CD4-positive, CD25-positive, alpha-beta regulatory T cell (primary cell): ENCODE results near the gene NSD1. TPM values are rescaled to one million over a fixed set of nuclear protein-coding genes. Genes with fewer than 3 reads are reported as not detected.

Source experiments
- ATAC-seq, 2 donors: fragments of 150-1000 bp; cut with Tn5 transposase; one replicate each; pipeline ENCODE4 v1.10.0; 2021; ENCODE audit warnings: low read depth in 2 of 2, moderate number of reproducible peaks in 2 of 2, moderate library complexity in 1 of 2
- DNase-seq, 3 donors: peaks; one replicate each; pipeline versions ENCODE4 v3.0.0 to v3.0.0-alpha.2; 2012 to 2022; ENCODE audit warnings: mixed read lengths in 1 of 3
- H3K27ac ChIP-seq: one replicate; pipeline ENCODE4 v1.7.0; 2013; ENCODE audit warnings: mild to moderate bottlenecking, low read length; ENCODE audit not compliant: insufficient read depth, poor library complexity, severe bottlenecking
- H3K27me3 ChIP-seq: one replicate; pipeline ENCODE4 v1.7.0; 2013; ENCODE audit warnings: low read length; ENCODE audit not compliant: control insufficient read depth, insufficient read depth
- H3K36me3 ChIP-seq: one replicate; pipeline ENCODE4 v1.7.0; 2013; ENCODE audit warnings: mild to moderate bottlenecking, low read length, moderate library complexity; ENCODE audit not compliant: control insufficient read depth, insufficient read depth
- H3K4me1 ChIP-seq: 2 replicates; pipeline ENCODE4 v1.7.0; 2013; ENCODE audit warnings: mild to moderate bottlenecking, low read length; ENCODE audit not compliant: insufficient read depth, control insufficient read depth, poor library complexity, severe bottlenecking
- H3K4me3 ChIP-seq: one replicate; pipeline ENCODE4 v1.7.0; 2013; ENCODE audit warnings: low read depth, mild to moderate bottlenecking, low read length, moderate library complexity
- H3K9me3 ChIP-seq, 2 experiments: 1 replicate in 1 of 2; 2 replicates in 1 of 2; pipeline ENCODE4 v1.7.0; 2013; ENCODE audit warnings: low read length in 2 of 2, mild to moderate bottlenecking in 1 of 2, moderate library complexity in 1 of 2; ENCODE audit not compliant: control insufficient read depth in 2 of 2
- H3K27ac Mint-ChIP-seq, 3 donors: one replicate each; pipeline ENCODE4 v1.8.0; 2020 to 2022; ENCODE audit warnings: mild to moderate bottlenecking in 3 of 3, mixed read lengths in 3 of 3, moderate library complexity in 2 of 3
- H3K27me3 Mint-ChIP-seq: one replicate; pipeline ENCODE4 v1.8.0; 2022; ENCODE audit warnings: mild to moderate bottlenecking, mixed read lengths
- H3K36me3 Mint-ChIP-seq: one replicate; pipeline ENCODE4 v1.8.0; 2020; ENCODE audit warnings: mixed read lengths
- H3K4me1 Mint-ChIP-seq, 4 donors: one replicate each; pipeline ENCODE4 v1.8.0; 2020 to 2022; ENCODE audit warnings: mixed read lengths in 4 of 4, mild to moderate bottlenecking in 1 of 4
- H3K4me3 Mint-ChIP-seq, 4 donors: one replicate each; pipeline ENCODE4 v1.8.0; 2020 to 2022; ENCODE audit warnings: mild to moderate bottlenecking in 4 of 4, mixed read lengths in 4 of 4, moderate library complexity in 3 of 4
- H3K9me3 Mint-ChIP-seq, 7 donors: one replicate each; pipeline ENCODE4 v1.8.0; 2020 to 2022; ENCODE audit warnings: mixed read lengths in 7 of 7, mild to moderate bottlenecking in 3 of 7, moderate library complexity in 2 of 7
- polyA plus RNA-seq, 4 donors: library from polyadenylated mRNA; unstranded; fragments of 300-500 nt; fragmentation: Illumina TruSeq; gene quantifications; one replicate each; pipeline ENCODE4 v1.2.3, GENCODE V29; 2021
- total RNA-seq: library from RNA; stranded (reverse); gene quantifications from one replicate; pipeline ENCODE4 v1.2.3, GENCODE V29; 2022

Gene NSD1
- total and polyA plus RNA-seq, 5 donors from 2014 or later = 25.9 to 125 (median 41.3) TPM

DNA sequence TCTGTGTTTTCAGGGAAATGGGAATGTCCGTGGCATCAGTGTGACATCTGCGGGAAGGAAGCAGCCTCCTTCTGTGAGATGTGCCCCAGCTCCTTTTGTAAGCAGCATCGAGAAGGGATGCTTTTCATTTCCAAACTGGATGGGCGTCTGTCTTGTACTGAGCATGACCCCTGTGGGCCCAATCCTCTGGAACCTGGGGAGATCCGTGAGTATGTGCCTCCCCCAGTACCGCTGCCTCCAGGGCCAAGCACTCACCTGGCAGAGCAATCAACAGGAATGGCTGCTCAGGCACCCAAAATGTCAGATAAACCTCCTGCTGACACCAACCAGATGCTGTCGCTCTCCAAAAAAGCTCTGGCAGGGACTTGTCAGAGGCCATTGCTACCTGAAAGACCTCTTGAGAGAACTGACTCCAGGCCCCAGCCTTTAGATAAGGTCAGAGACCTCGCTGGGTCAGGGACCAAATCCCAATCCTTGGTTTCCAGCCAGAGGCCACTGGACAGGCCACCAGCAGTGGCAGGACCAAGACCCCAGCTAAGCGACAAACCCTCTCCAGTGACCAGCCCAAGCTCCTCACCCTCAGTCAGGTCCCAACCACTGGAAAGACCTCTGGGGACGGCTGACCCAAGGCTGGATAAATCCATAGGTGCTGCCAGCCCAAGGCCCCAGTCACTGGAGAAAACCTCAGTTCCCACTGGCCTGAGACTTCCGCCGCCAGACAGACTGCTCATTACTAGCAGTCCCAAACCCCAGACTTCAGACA lies 160.4 kb downstream of the NSD1 start:
- peaks cover 59% of the 10 kb centered on the region for H3K36me3 ChIP-seq
- no peaks in the 10 kb centered on the region for H3K9me3 Mint-ChIP-seq
- no peak for ATAC-seq
- H3K27ac Mint-ChIP-seq = peak overlapping the region in 2 of 3 donors; percentile 25 to 26
- no peaks in the 10 kb centered on the region for H3K27me3 ChIP-seq
- no peak for DNase-seq
- no peak overlapping the region for H3K27ac ChIP-seq
- H3K4me1 ChIP-seq = peaks cover 15% of the 10 kb centered on the region
- H3K36me3 Mint-ChIP-seq = peaks cover 38% of the 10 kb centered on the region
- no peaks in the 10 kb centered on the region for H3K9me3 ChIP-seq
- H3K27me3 Mint-ChIP-seq = no peaks in the 10 kb centered on the region
- H3K4me3 Mint-ChIP-seq = no peak overlapping the region
- H3K4me3 ChIP-seq = no peak overlapping the region
- H3K4me1 Mint-ChIP-seq = peaks cover 16 to 31% (median 20%) of the 10 kb centered on the region in 4 donors

- H3K36me3 ChIP-seq = peaks cover 53% of the 10 kb centered on the region
- no peak overlapping the region for H3K4me3 Mint-ChIP-seq
- no peak for ATAC-seq
- no peak overlapping the region for H3K4me3 ChIP-seq
- no peak for DNase-seq
- H3K4me1 ChIP-seq = peaks cover 18% of the 10 kb centered on the region
- no peaks in the 10 kb centered on the region for H3K9me3 Mint-ChIP-seq
- peaks cover 34% of the 10 kb centered on the region for H3K36me3 Mint-ChIP-seq
- H3K27me3 Mint-ChIP-seq = no peaks in the 10 kb centered on the region
- H3K27ac Mint-ChIP-seq = peak overlapping the region in 2 of 3 donors; percentile 25 to 26
- H3K9me3 ChIP-seq = no peaks in the 10 kb centered on the region
- no peaks in the 10 kb centered on the region for H3K27me3 ChIP-seq
- H3K27ac ChIP-seq = no peak overlapping the region
- H3K4me1 Mint-ChIP-seq = peaks cover 18 to 38% (median 25%) of the 10 kb centered on the region in 4 donors
Measured at GRCh38 chr5:177294632-177295031, 161.1 kb downstream of the NSD1 start.

GRCh38 chr5:177295924-177296323 lies 162.4 kb downstream of the NSD1 start:
- Histone ChIP-seq H3K9me3 (no peaks in the 10 kb centered on the region), H3K4me1 (peaks cover 31% of the 10 kb centered on the region), H3K36me3 (peaks cover 50% of the 10 kb centered on the region), H3K4me3 (no peak overlapping the region), H3K27me3 (no peaks in the 10 kb centered on the region), H3K27ac (peak overlapping the region; percentile 27)
- Mint-ChIP-seq H3K36me3 (peaks cover 34% of the 10 kb centered on the region), H3K9me3 (no peaks in the 10 kb centered on the region), H3K27me3 (no peaks in the 10 kb centered on the region), H3K4me3 (peak overlapping the region in 2 of 4 donors; percentile 13 to 40), H3K27ac (peak overlapping the region; percentile 66 to 96 (median 73)), H3K4me1 (peaks cover 28 to 50% (median 38%) of the 10 kb centered on the region in 4 donors)
- no peak for ATAC-seq
- DNase-seq = no peak

DNA sequence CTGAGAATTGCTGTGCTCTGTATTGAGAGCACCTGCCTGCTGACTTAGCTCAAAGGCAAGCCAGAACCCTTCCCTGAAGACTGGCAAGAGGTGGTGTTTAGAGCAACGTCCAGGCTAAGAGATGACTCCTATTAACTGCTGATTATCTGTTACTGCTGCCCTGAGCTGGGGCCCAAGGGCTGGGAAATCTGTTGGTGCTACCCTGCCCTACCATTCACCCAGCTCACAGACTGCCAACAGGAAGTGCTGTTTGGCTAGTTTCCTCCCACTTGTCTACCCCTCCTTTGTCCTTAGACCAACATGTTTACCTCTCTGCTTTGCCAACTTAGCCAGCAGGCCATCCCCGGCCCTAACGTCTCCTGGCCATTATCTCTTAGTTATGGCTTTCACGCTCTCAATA lies 163.0 kb downstream of the NSD1 start:
- peak overlapping the region; percentile 27 for H3K27ac ChIP-seq
- peaks cover 46% of the 10 kb centered on the region for H3K36me3 ChIP-seq
- Mint-ChIP-seq H3K4me3 (peak overlapping the region in 3 of 4 donors; percentile 40 to 49 (median 46)), H3K4me1 (peaks cover 31 to 56% (median 42%) of the 10 kb centered on the region in 4 donors), H3K27me3 (no peaks in the 10 kb centered on the region), H3K27ac (peak overlapping the region; percentile 66 to 77 (median 73)), H3K36me3 (peaks cover 33% of the 10 kb centered on the region), H3K9me3 (no peaks in the 10 kb centered on the region)
- no peak overlapping the region for H3K4me3 ChIP-seq
- ATAC-seq = peak; percentile 36 to 50
- peaks cover 37% of the 10 kb centered on the region for H3K4me1 ChIP-seq
- DNase-seq = peak in 1 of 3 donors; percentile 50
- no peaks in the 10 kb centered on the region for H3K9me3 ChIP-seq
- no peaks in the 10 kb centered on the region for H3K27me3 ChIP-seq

- H3K36me3 Mint-ChIP-seq = peaks cover 22% of the 10 kb centered on the region
- H3K9me3 ChIP-seq = no peaks in the 10 kb centered on the region
- H3K36me3 ChIP-seq = peaks cover 32% of the 10 kb centered on the region
- no peak overlapping the region for H3K4me3 ChIP-seq
- no peaks in the 10 kb centered on the region for H3K27me3 ChIP-seq
- no peak for ATAC-seq
- H3K27me3 Mint-ChIP-seq = peaks cover 4% of the 10 kb centered on the region
- no peak overlapping the region for H3K27ac Mint-ChIP-seq
- H3K4me1 ChIP-seq = peaks cover 51% of the 10 kb centered on the region
- peaks cover 37 to 70% (median 51%) of the 10 kb centered on the region in 4 donors for H3K4me1 Mint-ChIP-seq
- no peak overlapping the region for H3K4me3 Mint-ChIP-seq
- H3K27ac ChIP-seq = no peak overlapping the region
- H3K9me3 Mint-ChIP-seq = no peaks in the 10 kb centered on the region
- DNase-seq = no peak
Measured at GRCh38 chr5:177297922-177298321, 164.3 kb downstream of the NSD1 start.

- H3K27ac ChIP-seq = peak overlapping the region; percentile 69
- H3K4me1 ChIP-seq = peaks cover 64% of the 10 kb centered on the region
- Mint-ChIP-seq H3K36me3 (peaks cover 14% of the 10 kb centered on the region), H3K4me3 (peak overlapping the region in 2 of 4 donors; percentile 5 to 86), H3K27ac (peak overlapping the region; percentile 37 to 93 (median 87)), H3K9me3 (no peaks in the 10 kb centered on the region), H3K27me3 (peaks cover 4% of the 10 kb centered on the region), H3K4me1 (peaks cover 37 to 80% (median 57%) of the 10 kb centered on the region in 4 donors)
- no peak for DNase-seq
- no peaks in the 10 kb centered on the region for H3K27me3 ChIP-seq
- H3K36me3 ChIP-seq = peaks cover 15% of the 10 kb centered on the region
- H3K9me3 ChIP-seq = no peaks in the 10 kb centered on the region
- no peak for ATAC-seq
- no peak overlapping the region for H3K4me3 ChIP-seq
Measured at GRCh38 chr5:177299697-177300096, 166.1 kb downstream of the NSD1 start.

DNA sequence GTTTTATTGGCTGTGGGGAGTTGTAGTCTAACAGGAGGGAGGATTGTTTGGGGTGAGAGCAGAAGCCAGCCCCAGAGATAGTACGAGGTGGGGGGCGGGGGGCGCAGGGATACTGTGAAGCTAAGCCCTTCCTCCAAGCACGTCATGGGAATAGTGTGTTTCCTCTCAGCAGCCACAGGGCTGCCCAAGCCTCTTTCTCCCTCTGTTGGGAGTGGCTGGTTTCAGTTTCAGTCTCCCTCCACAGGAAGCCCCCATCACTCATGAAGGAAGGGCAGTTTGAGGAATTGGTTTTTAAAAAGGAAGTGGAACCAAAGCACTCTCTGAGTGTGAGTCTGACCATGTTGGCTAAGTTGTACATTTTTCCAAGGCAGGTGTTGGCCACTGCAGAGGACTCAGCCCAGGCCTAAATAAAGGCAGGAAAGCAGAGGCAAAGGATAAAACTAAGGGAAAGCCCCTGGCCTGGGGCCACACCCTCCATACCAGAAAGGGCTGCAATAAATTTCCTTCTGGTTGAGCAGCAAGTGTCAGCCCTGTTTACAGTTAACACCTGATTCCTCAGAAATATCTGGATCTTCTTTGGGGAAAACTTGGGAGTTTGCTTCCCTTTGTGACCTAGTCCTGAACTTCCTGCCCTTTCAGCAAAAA lies 166.8 kb downstream of the NSD1 start:
- Mint-ChIP-seq H3K4me3 (peak overlapping the region; percentile 70 to 94 (median 86)), H3K27ac (peak overlapping the region; percentile 87 to 96 (median 93)), H3K4me1 (peaks cover 37 to 84% (median 62%) of the 10 kb centered on the region in 4 donors), H3K9me3 (no peaks in the 10 kb centered on the region), H3K36me3 (peaks cover 12% of the 10 kb centered on the region), H3K27me3 (peaks cover 4% of the 10 kb centered on the region)
- Histone ChIP-seq H3K4me3 (peak overlapping the region; percentile 55), H3K4me1 (peaks cover 70% of the 10 kb centered on the region), H3K9me3 (no peaks in the 10 kb centered on the region), H3K27ac (peak overlapping the region; percentile 69), H3K27me3 (no peaks in the 10 kb centered on the region), H3K36me3 (peaks cover 9% of the 10 kb centered on the region)
- DNase-seq (peak; percentile 34 to 70 (median 34)), ATAC-seq (peak; percentile 17 to 35)
